D341Med (cell line): ENCODE measurements around the gene COCH.
"Not testable (repeated sequence)": the region's sequence is repeated elsewhere in the genome, so short reads cannot be mapped to it uniquely, and the experiment has no call there.

Experiments used
- DNase-seq: peaks from one replicate; pipeline ENCODE4 v3.0.0; 2012; ENCODE audit warnings: low spot score

Gene COCH

DNA sequence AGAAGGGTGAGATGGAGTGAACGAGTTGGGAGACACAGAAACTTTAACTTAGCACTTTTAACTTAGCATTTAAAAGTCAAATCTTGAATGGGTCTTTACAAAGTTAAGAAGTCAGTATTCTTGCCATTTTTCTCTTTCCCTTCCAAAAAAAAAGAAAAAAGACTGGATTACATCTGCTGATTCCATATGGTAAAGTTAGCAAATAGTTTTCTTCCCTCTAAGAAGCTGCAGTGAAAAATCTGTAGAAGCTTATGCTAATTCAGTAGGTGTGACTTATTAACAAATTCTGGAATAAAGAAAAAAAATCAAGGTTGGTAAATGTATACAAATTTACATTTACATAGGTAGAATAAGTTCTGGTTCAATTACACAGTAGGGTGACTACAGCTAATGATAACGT lies 50.9 kb downstream of the COCH start:
- DNase-seq = no peak

GRCh38 chr14:30928462-30928861 lies 54.1 kb downstream of the COCH start:
- no peak for DNase-seq

DNA sequence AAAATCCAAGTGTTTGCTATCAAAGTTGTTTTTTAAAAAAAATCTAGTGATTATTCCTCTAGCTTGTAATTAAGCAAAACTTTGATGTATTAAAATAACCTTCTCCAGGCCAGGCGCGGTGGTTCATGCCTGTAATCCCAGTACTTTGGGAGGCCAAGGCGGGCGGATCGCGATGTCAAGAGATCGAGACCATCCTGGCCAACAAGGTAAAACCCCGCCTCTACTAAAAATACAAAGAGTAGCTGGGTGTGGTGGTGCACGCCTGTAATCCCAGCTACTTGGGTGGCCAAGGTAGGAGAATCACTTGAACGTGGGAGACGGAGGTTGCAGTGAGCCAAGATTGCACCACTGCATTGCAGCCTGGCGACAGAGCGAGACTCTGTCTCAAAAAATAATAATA lies 59.6 kb downstream of the COCH start:
- not testable (repeated sequence) for DNase-seq

- no peak for DNase-seq
These were observed 61.1 kb downstream of the COCH start for GRCh38 chr14:30935445-30935844.

- DNase-seq = no peak
These were observed 64.3 kb downstream of the COCH start for GRCh38 chr14:30938617-30939016.
